HEK293 (cell line): ENCODE data around the gene SUFU.
A peak's percentile ranks its signal among the peaks of the same experiment; 100 is the strongest.

Experiments used
- GFI1B ChIP-seq: fragments of 450-650 bp; formaldehyde crosslinking; IDR thresholded peaks from 2 replicates; pipeline ENCODE4 v1.5.1; 2016; ENCODE audit warnings: missing biosample characterization, missing genetic modification characterization
- GLI2 ChIP-seq: fragments of 450-650 bp; formaldehyde crosslinking; IDR thresholded peaks from 2 replicates; pipeline ENCODE4; 2017; ENCODE audit warnings: missing biosample characterization, missing genetic modification characterization, low read depth, borderline replicate concordance
- IKZF3 ChIP-seq: fragments of 450-650 bp; IDR thresholded peaks from 2 replicates; pipeline ENCODE4 v1.5.0; 2018; ENCODE audit warnings: missing biosample characterization, mild to moderate bottlenecking, missing genetic modification characterization, moderate library complexity
- MZF1 ChIP-seq: fragments of 450-650 bp; formaldehyde crosslinking; IDR thresholded peaks from 2 replicates; pipeline ENCODE4 v1.5.1; 2017; ENCODE audit warnings: missing biosample characterization, missing genetic modification characterization, borderline replicate concordance
- PRDM2 ChIP-seq: fragments of 450-650 bp; formaldehyde crosslinking; IDR thresholded peaks from 2 replicates; pipeline ENCODE4 v1.5.1; 2016; ENCODE audit warnings: missing biosample characterization, missing genetic modification characterization, borderline replicate concordance
- SCRT1 ChIP-seq: fragments of 450-650 bp; formaldehyde crosslinking; IDR thresholded peaks from 2 replicates; pipeline ENCODE4 v1.5.1; 2016; ENCODE audit warnings: missing biosample characterization, missing genetic modification characterization, borderline replicate concordance
- TCF7L2 ChIP-seq: IDR thresholded peaks from 2 replicates; pipeline ENCODE4 v1.6.1; 2011; ENCODE audit warnings: low read depth, mild to moderate bottlenecking, inconsistent platforms, low read length, moderate library complexity, borderline replicate concordance
- YY1 ChIP-seq: fragments of 450-650 bp; formaldehyde crosslinking; IDR thresholded peaks from 2 replicates; pipeline ENCODE4 v1.5.1; 2018; ENCODE audit warnings: missing biosample characterization, missing genetic modification characterization
- ZNF132 ChIP-seq: fragments of 450-650 bp; formaldehyde crosslinking; IDR thresholded peaks from 2 replicates; pipeline ENCODE4 v1.5.1; 2017; ENCODE audit warnings: missing biosample characterization, missing genetic modification characterization, borderline replicate concordance
- ZNF16 ChIP-seq: fragments of 450-650 bp; formaldehyde crosslinking; IDR thresholded peaks from 2 replicates; pipeline ENCODE4 v1.5.1; 2016; ENCODE audit warnings: low read depth, missing biosample characterization, missing genetic modification characterization
- ZNF169 ChIP-seq: fragments of 450-650 bp; formaldehyde crosslinking; IDR thresholded peaks from 2 replicates; pipeline ENCODE4 v1.5.1; 2016; ENCODE audit warnings: missing biosample characterization, missing genetic modification characterization
- ZNF2 ChIP-seq: fragments of 450-650 bp; formaldehyde crosslinking; IDR thresholded peaks from 2 replicates; pipeline ENCODE4 v1.5.1; 2016; ENCODE audit warnings: missing biosample characterization, missing genetic modification characterization
- ZNF239 ChIP-seq: fragments of 450-650 bp; formaldehyde crosslinking; IDR thresholded peaks from 2 replicates; pipeline ENCODE4 v1.5.1; 2016; ENCODE audit warnings: missing biosample characterization, missing genetic modification characterization
- ZNF274 ChIP-seq, 2 experiments: fragments of 200-500 bp in 1 of 2; fragments of 450-650 bp in 1 of 2; sonication (Bioruptor generic) in 1 of 2; formaldehyde crosslinking in 1 of 2; IDR thresholded peaks; 2 replicates each; pipeline versions ENCODE4 v1.5.1 to v1.6.1; 2014 to 2016; ENCODE audit warnings: borderline replicate concordance in 1 of 2, inconsistent platforms in 1 of 2, low read length in 1 of 2, missing biosample characterization in 1 of 2, missing genetic modification characterization in 1 of 2
- ZNF280C ChIP-seq: fragments of 450-650 bp; formaldehyde crosslinking; IDR thresholded peaks from 2 replicates; pipeline ENCODE4 v1.5.1; 2016; ENCODE audit warnings: missing biosample characterization, missing genetic modification characterization
- ZNF341 ChIP-seq: fragments of 450-650 bp; formaldehyde crosslinking; IDR thresholded peaks from 2 replicates; pipeline ENCODE4; 2016; ENCODE audit warnings: low read depth, missing biosample characterization, missing genetic modification characterization
- ZNF426 ChIP-seq: fragments of 450-650 bp; formaldehyde crosslinking; IDR thresholded peaks from 2 replicates; pipeline ENCODE4 v1.5.1; 2017; ENCODE audit warnings: missing biosample characterization, missing genetic modification characterization, mild to moderate bottlenecking, inconsistent platforms, moderate library complexity
- ZNF544 ChIP-seq: fragments of 450-650 bp; formaldehyde crosslinking; IDR thresholded peaks from 2 replicates; pipeline ENCODE4 v1.5.0; 2017; ENCODE audit warnings: missing biosample characterization, missing genetic modification characterization
- ZNF560 ChIP-seq: fragments of 450-650 bp; formaldehyde crosslinking; IDR thresholded peaks from 2 replicates; pipeline ENCODE4 v1.5.1; 2017; ENCODE audit warnings: missing biosample characterization, missing genetic modification characterization, borderline replicate concordance
- ZNF600 ChIP-seq: fragments of 450-650 bp; formaldehyde crosslinking; IDR thresholded peaks from 2 replicates; pipeline ENCODE4 v1.5.1; 2016; ENCODE audit warnings: missing biosample characterization, missing genetic modification characterization
- ZNF626 ChIP-seq: fragments of 450-650 bp; sonication (Bioruptor Pico); formaldehyde crosslinking; IDR thresholded peaks from 2 replicates; pipeline ENCODE4 v1.5.1; 2018; ENCODE audit warnings: missing biosample characterization, missing genetic modification characterization, inconsistent platforms
- ZNF629 ChIP-seq: fragments of 450-650 bp; formaldehyde crosslinking; IDR thresholded peaks from 2 replicates; pipeline ENCODE4 v1.5.1; 2017; ENCODE audit warnings: missing biosample characterization, missing genetic modification characterization
- ZNF639 ChIP-seq: fragments of 450-650 bp; formaldehyde crosslinking; IDR thresholded peaks from 2 replicates; pipeline ENCODE4 v1.5.1; 2016; ENCODE audit warnings: missing biosample characterization, missing genetic modification characterization
- ZNF664 ChIP-seq: fragments of 450-650 bp; formaldehyde crosslinking; IDR thresholded peaks from 2 replicates; pipeline ENCODE4 v1.5.1; 2016; ENCODE audit warnings: missing biosample characterization, missing genetic modification characterization
- ZNF692 ChIP-seq: fragments of 450-650 bp; formaldehyde crosslinking; IDR thresholded peaks from 2 replicates; pipeline ENCODE4 v1.5.1; 2016; ENCODE audit warnings: missing biosample characterization, missing genetic modification characterization
- ZNF701 ChIP-seq: fragments of 450-650 bp; formaldehyde crosslinking; IDR thresholded peaks from 2 replicates; pipeline ENCODE4 v1.5.1; 2016; ENCODE audit warnings: missing biosample characterization, missing genetic modification characterization
- ZNF747 ChIP-seq: fragments of 450-650 bp; formaldehyde crosslinking; IDR thresholded peaks from 2 replicates; pipeline ENCODE4 v1.5.1; 2016; ENCODE audit warnings: missing biosample characterization, missing genetic modification characterization
- ZNF792 ChIP-seq: fragments of 450-650 bp; formaldehyde crosslinking; IDR thresholded peaks from 2 replicates; pipeline ENCODE4 v1.5.1; 2016; ENCODE audit warnings: missing biosample characterization, missing genetic modification characterization
- ZXDB ChIP-seq: fragments of 450-650 bp; formaldehyde crosslinking; IDR thresholded peaks from 2 replicates; pipeline ENCODE4 v1.5.1; 2016; ENCODE audit warnings: missing biosample characterization, missing genetic modification characterization

SUFU gene

GRCh38 chr10:102502337-102503151 lies 1.2 kb upstream of the SUFU start, which contains the start of gene ACTR1A (continued):
- TF ChIP-seq ZNF639 (tag by site-specific recombination) = 0 out of 2 replicates have a peak, but pooled peaks have one; percentile 20
- TF ChIP-seq ZNF341 = peak; percentile 96
- no peak for TF ChIP-seq ZNF169
- peak; percentile 51; the same call in 1 of the 2 replicates for TF ChIP-seq ZNF2
- no peak for TF ChIP-seq ZNF16 (tag by site-specific recombination)
- TF ChIP-seq IKZF3 = no peak
- TF ChIP-seq YY1 = no peak
- TF ChIP-seq ZNF600 (tag by site-specific recombination) = peak; percentile 57
- no peak for TF ChIP-seq ZNF132 (tag by site-specific recombination)
- TF ChIP-seq ZNF692 (tag by site-specific recombination) = peak; percentile 99
- TF ChIP-seq ZNF544 (tag by site-specific recombination) = no peak
- TF ChIP-seq ZNF239 (tag by site-specific recombination) = no peak
- TF ChIP-seq MZF1 (tag by site-specific recombination) = no peak
- TF ChIP-seq PRDM2 (tag by site-specific recombination) = no peak
- no peak for TF ChIP-seq ZNF701 (tag by site-specific recombination)
- peak; percentile 60 for TF ChIP-seq ZXDB (tag by site-specific recombination)
- TF ChIP-seq ZNF629 = no peak
- TF ChIP-seq ZNF560 (tag by site-specific recombination) = no peak
- TF ChIP-seq GFI1B (tag by site-specific recombination) = no peak
- no peak for TF ChIP-seq ZNF280C (tag by site-specific recombination)
- no peak for TF ChIP-seq ZNF274 (IDR thresholded peaks at IDR 0.05; ENCODE audit: low read length)
- no peak for TF ChIP-seq ZNF274 (tag by site-specific recombination; IDR thresholded peaks at IDR 0.05; ENCODE audit: borderline replicate concordance)
- no peak for TF ChIP-seq ZNF626 (tag by site-specific recombination)
- no peak for TF ChIP-seq ZNF426 (tag by site-specific recombination)
- TF ChIP-seq ZNF747 (tag by site-specific recombination) = no peak
- peak; percentile 99 for TF ChIP-seq SCRT1 (tag by site-specific recombination)
- peak; percentile 91 for TF ChIP-seq TCF7L2
- no peak for TF ChIP-seq ZNF792 (tag by site-specific recombination)
- no peak for TF ChIP-seq ZNF664
- TF ChIP-seq GLI2 (tag by site-specific recombination) = no peak
